Heart left ventricle (tissue), 16 donors: Measurements from ENCODE around the gene OTOP2. TPM values are rescaled to one million over a fixed set of nuclear protein-coding genes. Genes with fewer than 3 reads are reported as not detected.
"Not testable (repeated sequence)": the region's sequence is repeated elsewhere in the genome, so short reads cannot be mapped to it uniquely, and the experiment has no call there.

Source experiments
- ATAC-seq, 4 donors: fragments of 200-7000 bp; cut with Tn5 transposase; one replicate each; pipeline ENCODE4 v1.9.1; 2020 to 2022; ENCODE audit warnings: moderate library complexity in 4 of 4, mild to moderate bottlenecking in 3 of 4, moderate number of reproducible peaks in 1 of 4
- DNase-seq, 5 donors: peaks; one replicate each; pipeline ENCODE4 v3.0.0-alpha.2; 2020
- H3K27ac ChIP-seq, 12 donors: fragments of 200-600 bp; sonication (generic) in 4 of 12; one replicate each; pipeline versions ENCODE4 v1.5.0 to v1.8.0; 2016 to 2022; ENCODE audit warnings: mild to moderate bottlenecking in 2 of 12
- H3K27me3 ChIP-seq, 9 donors: fragments of 200-600 bp; sonication (generic) in 2 of 9; one replicate each; pipeline versions ENCODE4 v1.5.1 to v1.8.0; 2016 to 2022; ENCODE audit warnings: mild to moderate bottlenecking in 3 of 9
- H3K36me3 ChIP-seq, 9 donors: fragments of 200-600 bp; sonication (generic) in 2 of 9; one replicate each; pipeline versions ENCODE4 v1.5.0 to v1.8.0; 2018 to 2022; ENCODE audit warnings: mild to moderate bottlenecking in 2 of 9
- H3K4me1 ChIP-seq, 12 donors: fragments of 200-600 bp; sonication (generic) in 4 of 12; one replicate each; pipeline versions ENCODE4 v1.5.0 to v1.8.0; 2016 to 2022; ENCODE audit warnings: mild to moderate bottlenecking in 3 of 12
- H3K4me3 ChIP-seq, 12 donors: fragments of 200-600 bp; sonication (generic) in 4 of 12; one replicate each; pipeline versions ENCODE4 v1.5.0 to v1.8.0; 2017 to 2022; ENCODE audit warnings: mild to moderate bottlenecking in 9 of 12, moderate library complexity in 4 of 12
- H3K9me3 ChIP-seq, 12 donors: fragments of 200-600 bp; sonication (generic) in 4 of 12; one replicate each; pipeline versions ENCODE4 v1.5.0 to v1.8.0; 2016 to 2022; ENCODE audit warnings: mild to moderate bottlenecking in 1 of 12
- POLR2A ChIP-seq, 2 donors: fragments of 450-650 bp; IDR thresholded peaks; one replicate each; pipeline ENCODE4 v1.6.1; 2017; ENCODE audit warnings: antibody characterized with exemption in 2 of 2, mild to moderate bottlenecking in 2 of 2, moderate library complexity in 2 of 2
- WGBS, 4 donors: extraction: QIAGEN DNeasy Blood & Tissue Kit in 2 of 4; methylation state at CpG; one replicate each; pipeline versions ENCODE4 v1.1.5 to v1.1.7; 2013 to 2018; 5-methylcytosine and 5-hydroxymethylcytosine counted together
- intact Hi-C, 10 donors: fragments of 100-400 bp; cut with DNase I; formaldehyde crosslinking; loops; one replicate each; pipeline versions ENCODE4 v1.11.1 to v1.14.2; 2022
- polyA plus RNA-seq, 2 donors: library from polyadenylated mRNA; stranded (reverse); fragments of 200-250 nt; gene quantifications; one replicate each; pipeline ENCODE4 v1.2.3, GENCODE V29; 2013
- total RNA-seq, 9 donors: library from RNA; depleted of rRNA in 2 of 9; stranded (reverse); fragments of >200 nt in 2 of 9; fragmentation: NEBNext Ultra II Directional in 3 of 9; extraction: Animal tissue kit (Norgen Biotek cat#: 25700) in 3 of 9; gene quantifications; one replicate each; pipeline versions ENCODE4 v1.1.0 to v1.2.4, GENCODE V29; 2016 to 2023
- TF ChIP-seq, protein P1 (sequence below), 12 donors: fragments of 200-600 bp; sonication (generic) in 4 of 12; IDR thresholded peaks; one replicate each; pipeline versions ENCODE4 v1.5.0 to v1.8.0; 2018 to 2022; ENCODE audit warnings: antibody characterized with exemption in 12 of 12, mild to moderate bottlenecking in 5 of 12
- donor health status: ischemic (EF 13 %, LVEDD 7.1; RV severe dilation, severe dysfunction).
- donor health status: healthy with polysubstance abuse.
- donor health status: DM: no; HTN: yes; CAD: no.
- donor health status: DM: no; HTN: no; CAD: no.
- donor health status: ischemic (EF 25% LVEDD 6.9; RV normal size, moderate dysfunction).
- donor health status: ischemic (EF 25% LVEDD 5.7; RV mildly dilated, moderate dysfunction).
- donor health status: healthy.
- donor health status: DM: yes; HTN: yes; CAD: no.
- donor health status: ischemic (EF 35%, LVEDD 5.7; RV mildly dilated, moderate dysfunction).
- donor health status: nonischemic (EF 11% LVEDD 7.7; RV severe dilation, severe dysfunction).
- donor health status: DM: yes; HTN: yes; CAD: no.
- donor health status: PGD.
- donor health status: ischemic (EF 29% LVEDD 5.4; RV normal size, mild dysfunction).
- donor health status: nonischemic (EF 23%, LVEDD 6.1; RV moderate dilation, normal function).

The OTOP2 gene
- total and polyA plus RNA-seq, 11 donors, result not detected

DNA sequence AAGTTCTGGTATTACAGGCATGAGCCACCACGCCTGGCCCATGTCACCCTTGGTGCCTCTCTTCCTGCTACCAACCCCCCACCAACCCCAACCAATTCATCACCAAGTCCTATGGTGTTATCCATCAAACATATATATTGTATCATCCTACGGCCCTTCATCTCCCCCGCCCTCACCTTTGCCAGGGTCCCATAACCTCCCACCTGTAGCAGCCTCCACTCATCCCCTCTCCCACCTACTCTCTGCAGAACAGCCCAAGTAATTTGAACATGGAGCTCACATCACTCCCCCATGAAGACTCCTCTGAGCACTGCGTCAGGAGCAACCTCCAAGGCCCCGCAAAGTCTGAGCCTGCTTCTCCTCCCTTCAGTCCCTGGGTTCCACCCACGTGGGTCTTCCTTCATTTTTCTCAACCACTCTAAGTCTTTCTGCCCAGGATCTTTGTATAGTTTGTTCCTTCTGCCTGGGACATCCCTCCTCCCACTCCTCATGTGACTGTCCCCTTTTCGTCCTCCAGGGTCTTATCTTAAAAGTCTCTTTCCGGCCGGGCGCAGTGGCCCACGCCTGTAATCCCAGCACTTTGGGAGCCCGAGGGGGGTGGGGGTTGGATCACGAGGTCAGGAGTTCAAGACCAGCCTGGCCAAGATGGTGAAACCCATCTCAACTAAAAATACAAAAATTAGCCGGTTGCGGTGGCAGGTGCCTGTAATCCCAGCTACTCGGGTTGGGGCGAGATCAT lies 55.5 kb downstream of the OTOP2 start:
- H3K9me3 ChIP-seq, result no peaks in the 10 kb centered on the region
- intact Hi-C loops, result loop anchor here in 5 of 10 donors (5.0 to 10.0 kb wide), 5 partner anchors 33 to 205 kb away; partner anchors contain the start of genes ATP5PD (in 1 of the 5), KCTD2 (in 1 of the 5), MRPL58 (in 1 of the 5) and SUMO2 (in 1 of the 5)
- H3K27ac ChIP-seq, result no peak overlapping the region
- no peak for ATAC-seq
- 70 to 75% (median 72%) methylated on average over 17 of the region's 17 CpGs for WGBS, 4 donors
- H3K4me3 ChIP-seq, result no peak overlapping the region
- DNase-seq, result no peak
- TF ChIP-seq, protein P1, sequence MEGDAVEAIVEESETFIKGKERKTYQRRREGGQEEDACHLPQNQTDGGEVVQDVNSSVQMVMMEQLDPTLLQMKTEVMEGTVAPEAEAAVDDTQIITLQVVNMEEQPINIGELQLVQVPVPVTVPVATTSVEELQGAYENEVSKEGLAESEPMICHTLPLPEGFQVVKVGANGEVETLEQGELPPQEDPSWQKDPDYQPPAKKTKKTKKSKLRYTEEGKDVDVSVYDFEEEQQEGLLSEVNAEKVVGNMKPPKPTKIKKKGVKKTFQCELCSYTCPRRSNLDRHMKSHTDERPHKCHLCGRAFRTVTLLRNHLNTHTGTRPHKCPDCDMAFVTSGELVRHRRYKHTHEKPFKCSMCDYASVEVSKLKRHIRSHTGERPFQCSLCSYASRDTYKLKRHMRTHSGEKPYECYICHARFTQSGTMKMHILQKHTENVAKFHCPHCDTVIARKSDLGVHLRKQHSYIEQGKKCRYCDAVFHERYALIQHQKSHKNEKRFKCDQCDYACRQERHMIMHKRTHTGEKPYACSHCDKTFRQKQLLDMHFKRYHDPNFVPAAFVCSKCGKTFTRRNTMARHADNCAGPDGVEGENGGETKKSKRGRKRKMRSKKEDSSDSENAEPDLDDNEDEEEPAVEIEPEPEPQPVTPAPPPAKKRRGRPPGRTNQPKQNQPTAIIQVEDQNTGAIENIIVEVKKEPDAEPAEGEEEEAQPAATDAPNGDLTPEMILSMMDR (IDR thresholded peaks at IDR 0.05), result no peak
- no peak for TF ChIP-seq POLR2A (IDR thresholded peaks at IDR 0.05)
- no peaks in the 10 kb centered on the region for H3K36me3 ChIP-seq
- peaks cover 3 to 21% (median 16%) of the 10 kb centered on the region in 12 donors for H3K4me1 ChIP-seq
- H3K27me3 ChIP-seq, result peaks cover 0 to 14% (median 0%) of the 10 kb centered on the region in 9 donors

DNA sequence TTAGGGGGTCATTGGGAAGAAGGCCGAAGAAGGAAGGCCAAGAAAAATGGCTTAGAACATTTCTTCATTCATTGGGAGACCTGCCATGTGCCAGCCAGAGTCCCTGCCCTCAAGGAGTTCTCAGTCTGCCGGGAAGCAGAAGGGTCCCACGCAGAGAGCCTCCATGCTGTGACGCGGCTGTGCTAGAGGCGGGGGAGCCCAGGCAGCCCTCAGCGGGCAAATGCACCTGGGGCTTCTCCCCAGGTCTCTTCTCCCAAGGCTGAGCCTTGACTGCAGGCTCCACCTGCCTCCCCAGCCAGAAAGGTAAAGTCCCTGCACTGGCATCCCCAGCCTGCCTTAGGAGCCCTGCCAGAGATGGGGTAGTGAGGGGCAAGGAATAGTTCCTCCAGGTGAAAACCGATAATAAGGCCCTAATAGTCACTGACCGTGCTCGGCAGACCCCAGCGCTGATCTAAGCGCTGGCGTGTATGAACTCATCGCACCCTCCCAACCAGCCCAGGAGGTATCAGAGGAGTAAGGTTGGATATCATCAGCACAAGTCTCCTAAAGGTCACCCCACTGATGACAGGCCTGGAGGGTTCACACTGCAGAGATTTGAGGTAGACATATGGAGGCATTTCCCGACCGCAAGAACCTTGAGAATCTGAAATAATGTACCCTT lies 57.4 kb downstream of the OTOP2 start:
- H3K27me3 ChIP-seq, result peaks cover 0 to 12% (median 0%) of the 10 kb centered on the region in 9 donors
- peak overlapping the region; percentile 45 to 94 (median 68) for H3K4me3 ChIP-seq
- H3K36me3 ChIP-seq, result no peaks in the 10 kb centered on the region
- peak overlapping the region; percentile 83 to 95 (median 90) for H3K27ac ChIP-seq
- H3K9me3 ChIP-seq, result no peaks in the 10 kb centered on the region
- H3K4me1 ChIP-seq, result peaks cover 3 to 21% (median 16%) of the 10 kb centered on the region in 12 donors
- ATAC-seq (peak in 1 of 4 donors; percentile 10), DNase-seq (no peak)
- intact Hi-C loops, result loop anchor here in 4 of 10 donors (5.0 to 10.0 kb wide), 4 partner anchors 51 to 203 kb away; partner anchors contain the start of genes ATP5PD (in 1 of the 4), KCTD2 (in 1 of the 4) and SUMO2 (in 1 of the 4)
- TF ChIP-seq, protein P1 (IDR thresholded peaks at IDR 0.05), result no peak
- no peak for TF ChIP-seq POLR2A (IDR thresholded peaks at IDR 0.05)
- WGBS, 4 donors, result 59 to 72% (median 62%) methylated on average over 13 to 16 of the region's 16 CpGs

DNA sequence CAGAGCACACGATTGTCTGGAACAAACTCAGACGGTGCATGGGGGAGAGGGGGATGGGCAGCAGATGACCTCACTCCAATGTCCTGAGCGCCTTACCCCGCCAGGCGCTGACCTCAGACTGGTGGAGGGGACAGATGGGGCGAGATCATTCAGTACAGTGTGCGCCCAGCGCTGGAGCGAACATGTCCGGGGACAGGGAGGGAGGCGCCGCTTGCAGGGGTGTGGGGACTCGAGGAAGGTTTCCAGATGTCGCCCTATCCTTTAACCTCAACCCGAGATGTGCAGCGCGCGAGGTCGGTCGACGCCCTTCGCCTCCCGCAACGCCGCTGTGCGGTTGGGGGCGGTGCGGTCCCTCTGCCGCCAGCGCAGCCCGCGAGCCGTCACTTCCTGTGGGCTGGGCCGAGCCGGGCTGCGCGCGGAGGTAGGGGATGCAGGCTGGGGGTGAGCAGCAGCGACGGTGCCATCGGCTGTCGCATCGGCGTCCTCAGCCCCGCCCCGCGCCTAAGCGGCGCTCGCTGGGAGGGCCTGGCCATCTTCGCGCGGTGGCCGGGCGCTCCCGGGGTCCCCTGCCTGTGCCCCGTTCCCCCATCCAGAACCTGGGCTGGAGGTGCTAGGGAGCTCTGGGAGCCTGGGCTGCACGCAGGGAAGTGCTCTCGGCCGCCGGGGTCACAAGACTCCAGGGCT lies 58.0 kb downstream of the OTOP2 start:
- WGBS, 4 donors, result 0 to 1% (median 0%) methylated on average over 42 to 61 of the region's 61 CpGs
- Histone ChIP-seq H3K4me3 (peak overlapping the region; percentile 45 to 94 (median 68)), H3K9me3 (no peaks in the 10 kb centered on the region), H3K4me1 (peaks cover 6 to 27% (median 20%) of the 10 kb centered on the region in 12 donors), H3K27me3 (peaks cover 0 to 12% (median 0%) of the 10 kb centered on the region in 9 donors), H3K36me3 (no peaks in the 10 kb centered on the region), H3K27ac (peak overlapping the region; percentile 83 to 95 (median 90))
- DNase-seq (peak; percentile 76 to 90 (median 84)), ATAC-seq (peak; percentile 86 to 95 (median 94))
- intact Hi-C loops, result loop anchor here in 4 of 10 donors (2.0 to 10.0 kb wide), 5 partner anchors 31 to 203 kb away; partner anchors contain the start of genes ATP5PD (in 1 of the 4), KCTD2 (in 1 of the 4), MRPL58 (in 1 of the 4) and SUMO2 (in 1 of the 4)
- TF ChIP-seq, protein P1 (IDR thresholded peaks at IDR 0.05), result peak in 5 of 12 donors; percentile 7 to 29 (median 23)
- peak in 1 of 2 donors; percentile 77 for TF ChIP-seq POLR2A (IDR thresholded peaks at IDR 0.05)

DNA sequence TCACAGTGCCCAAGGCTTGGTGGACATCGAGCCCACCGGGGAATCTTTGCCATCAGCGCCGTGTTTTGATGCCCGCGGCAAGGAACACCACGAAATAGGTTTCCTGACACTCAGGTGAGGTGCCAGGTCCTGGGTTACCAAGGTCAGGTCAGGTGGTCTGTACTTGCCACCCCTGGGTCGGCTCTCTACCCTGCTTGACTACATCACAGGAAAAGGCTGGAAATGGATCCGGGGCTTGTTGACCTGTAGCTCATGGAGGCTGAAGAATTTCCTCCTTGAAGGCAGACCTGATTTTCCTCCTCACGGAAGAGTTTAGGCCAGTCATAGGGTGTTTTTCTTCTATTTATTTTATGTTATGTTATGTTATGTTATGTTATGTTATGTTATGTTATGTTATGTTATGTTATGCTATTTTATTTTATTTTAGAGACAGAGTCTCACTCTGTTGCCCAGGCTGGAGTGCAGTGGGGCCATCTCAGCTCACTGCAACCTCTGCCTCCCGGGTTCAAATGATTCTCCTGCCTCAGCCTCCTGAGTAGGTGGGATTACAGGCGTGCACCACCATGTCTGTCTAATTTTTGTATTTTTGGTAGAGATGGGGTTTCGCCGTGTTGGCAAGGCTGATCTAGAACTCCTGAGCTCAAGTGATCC lies 58.7 kb downstream of the OTOP2 start:
- intact Hi-C loops, result loop anchor here in 4 of 10 donors (2.0 to 10.0 kb wide), 5 partner anchors 30 to 202 kb away; partner anchors contain the start of genes ATP5PD (in 1 of the 4), KCTD2 (in 1 of the 4), MRPL58 (in 1 of the 4) and SUMO2 (in 1 of the 4)

More for the DNA sequence above, 58.7 kb downstream of the OTOP2 start:
- Histone ChIP-seq H3K4me3 (peak overlapping the region; percentile 45 to 94 (median 68)), H3K27me3 (peaks cover 0 to 12% (median 0%) of the 10 kb centered on the region in 9 donors), H3K4me1 (peaks cover 6 to 29% (median 21%) of the 10 kb centered on the region in 12 donors), H3K27ac (peak overlapping the region; percentile 83 to 95 (median 90))
- 24 to 45% (median 32%) methylated on average over 12 to 14 of the region's 14 CpGs for WGBS, 4 donors
- ATAC-seq, result peak in 2 of 4 donors; percentile 1 to 5
- not testable (repeated sequence) for DNase-seq, H3K36me3 ChIP-seq, H3K9me3 ChIP-seq
